ENCODE measurements around the gene PRDM16.

DNA sequence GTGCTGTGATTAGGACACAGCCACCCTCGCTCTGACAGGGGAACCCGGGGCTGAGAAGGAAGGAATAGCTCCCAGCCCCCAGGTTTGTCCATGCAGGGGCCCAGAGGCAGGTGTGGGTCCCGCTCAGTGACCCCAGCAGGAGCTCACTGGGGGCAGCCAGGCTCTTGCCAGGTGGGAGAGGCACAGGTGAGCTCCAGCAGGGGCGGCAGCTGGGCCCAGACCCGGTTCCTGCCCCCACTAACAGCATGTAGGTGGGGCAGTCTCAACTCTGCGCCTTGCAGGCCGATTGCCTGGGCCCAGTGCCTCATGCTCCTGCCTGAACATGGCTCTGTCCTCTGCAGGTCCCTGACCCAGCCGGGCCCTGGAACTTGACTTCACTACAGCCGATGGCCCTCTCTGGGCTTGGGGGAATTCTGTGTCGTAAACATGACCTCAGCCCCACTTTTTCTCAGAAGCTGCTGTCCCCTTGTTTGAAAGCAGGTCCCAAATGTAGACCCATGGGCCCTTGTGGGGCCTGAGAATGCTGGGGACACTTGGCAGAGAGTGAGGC, 127.0 kb downstream of the PRDM16 start:
- TF ChIP-seq, protein P1, sequence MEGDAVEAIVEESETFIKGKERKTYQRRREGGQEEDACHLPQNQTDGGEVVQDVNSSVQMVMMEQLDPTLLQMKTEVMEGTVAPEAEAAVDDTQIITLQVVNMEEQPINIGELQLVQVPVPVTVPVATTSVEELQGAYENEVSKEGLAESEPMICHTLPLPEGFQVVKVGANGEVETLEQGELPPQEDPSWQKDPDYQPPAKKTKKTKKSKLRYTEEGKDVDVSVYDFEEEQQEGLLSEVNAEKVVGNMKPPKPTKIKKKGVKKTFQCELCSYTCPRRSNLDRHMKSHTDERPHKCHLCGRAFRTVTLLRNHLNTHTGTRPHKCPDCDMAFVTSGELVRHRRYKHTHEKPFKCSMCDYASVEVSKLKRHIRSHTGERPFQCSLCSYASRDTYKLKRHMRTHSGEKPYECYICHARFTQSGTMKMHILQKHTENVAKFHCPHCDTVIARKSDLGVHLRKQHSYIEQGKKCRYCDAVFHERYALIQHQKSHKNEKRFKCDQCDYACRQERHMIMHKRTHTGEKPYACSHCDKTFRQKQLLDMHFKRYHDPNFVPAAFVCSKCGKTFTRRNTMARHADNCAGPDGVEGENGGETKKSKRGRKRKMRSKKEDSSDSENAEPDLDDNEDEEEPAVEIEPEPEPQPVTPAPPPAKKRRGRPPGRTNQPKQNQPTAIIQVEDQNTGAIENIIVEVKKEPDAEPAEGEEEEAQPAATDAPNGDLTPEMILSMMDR (conservative IDR thresholded peaks at IDR 0.05; ENCODE audit: low read depth, low read length) = no peak
- TF ChIP-seq EZH2 (IDR thresholded peaks at IDR 0.05; ENCODE audit: low read length, unreplicated experiment) = no peak
